ENCODE data around the gene LTBP1.

LTBP1 gene

DNA sequence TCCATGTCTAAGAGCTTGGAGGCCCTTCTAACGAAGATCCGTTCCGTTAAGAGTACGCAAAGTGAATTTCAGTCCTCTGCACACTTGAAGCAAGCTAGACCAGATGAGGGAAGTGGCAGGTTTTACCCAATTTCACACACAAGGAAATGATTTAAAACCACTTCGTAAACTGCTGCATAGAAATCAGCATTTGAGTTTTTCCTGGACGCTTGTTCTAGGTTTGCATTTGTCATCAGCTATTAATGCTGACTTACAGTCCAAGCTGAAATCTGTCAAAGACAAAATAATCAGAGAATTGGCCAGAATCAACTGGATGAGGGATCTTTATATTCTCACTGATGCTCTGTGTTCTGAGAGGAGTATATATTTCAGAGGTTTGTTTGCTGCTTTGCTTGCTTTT, 412.1 kb downstream of the LTBP1 start:
- Histone ChIP-seq H3K9me3 (ENCODE audit: control insufficient read depth, insufficient read depth, low read length) (peaks cover 13% of the 10 kb centered on the region), H3K4me2 (ENCODE audit: low read length) (no peak overlapping the region), H3K4me1 (ENCODE audit: control insufficient read depth, low read length) (no peaks in the 10 kb centered on the region), H3K4me3 (ENCODE audit: low read length) (no peak overlapping the region), H3K27ac (ENCODE audit: low read depth, low read length) (no peak overlapping the region), H3K9me2 (replicated peaks; ENCODE audit: control insufficient read depth, low read length) (no peaks in the 10 kb centered on the region), H4K20me1 (ENCODE audit: control insufficient read depth, insufficient read depth, low read depth, low read length) (no peaks in the 10 kb centered on the region), H3F3A (ENCODE audit: control insufficient read depth, insufficient read depth) (no peaks in the 10 kb centered on the region), H3K79me2 (ENCODE audit: control insufficient read depth, low read length) (no peaks in the 10 kb centered on the region), H3K27me3 (ENCODE audit: control insufficient read depth, low read length) (no peaks in the 10 kb centered on the region), H3K36me3 (ENCODE audit: control insufficient read depth, low read length) (peaks cover 70% of the 10 kb centered on the region)
- no peak for TF ChIP-seq EZH2phosphoT487 (IDR thresholded peaks at IDR 0.05; ENCODE audit: borderline replicate concordance, low read length)
- TF ChIP-seq, protein P1, sequence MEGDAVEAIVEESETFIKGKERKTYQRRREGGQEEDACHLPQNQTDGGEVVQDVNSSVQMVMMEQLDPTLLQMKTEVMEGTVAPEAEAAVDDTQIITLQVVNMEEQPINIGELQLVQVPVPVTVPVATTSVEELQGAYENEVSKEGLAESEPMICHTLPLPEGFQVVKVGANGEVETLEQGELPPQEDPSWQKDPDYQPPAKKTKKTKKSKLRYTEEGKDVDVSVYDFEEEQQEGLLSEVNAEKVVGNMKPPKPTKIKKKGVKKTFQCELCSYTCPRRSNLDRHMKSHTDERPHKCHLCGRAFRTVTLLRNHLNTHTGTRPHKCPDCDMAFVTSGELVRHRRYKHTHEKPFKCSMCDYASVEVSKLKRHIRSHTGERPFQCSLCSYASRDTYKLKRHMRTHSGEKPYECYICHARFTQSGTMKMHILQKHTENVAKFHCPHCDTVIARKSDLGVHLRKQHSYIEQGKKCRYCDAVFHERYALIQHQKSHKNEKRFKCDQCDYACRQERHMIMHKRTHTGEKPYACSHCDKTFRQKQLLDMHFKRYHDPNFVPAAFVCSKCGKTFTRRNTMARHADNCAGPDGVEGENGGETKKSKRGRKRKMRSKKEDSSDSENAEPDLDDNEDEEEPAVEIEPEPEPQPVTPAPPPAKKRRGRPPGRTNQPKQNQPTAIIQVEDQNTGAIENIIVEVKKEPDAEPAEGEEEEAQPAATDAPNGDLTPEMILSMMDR (IDR thresholded peaks at IDR 0.05; ENCODE audit: low read depth, low read length, poor library complexity, severe bottlenecking) = no peak

DNA sequence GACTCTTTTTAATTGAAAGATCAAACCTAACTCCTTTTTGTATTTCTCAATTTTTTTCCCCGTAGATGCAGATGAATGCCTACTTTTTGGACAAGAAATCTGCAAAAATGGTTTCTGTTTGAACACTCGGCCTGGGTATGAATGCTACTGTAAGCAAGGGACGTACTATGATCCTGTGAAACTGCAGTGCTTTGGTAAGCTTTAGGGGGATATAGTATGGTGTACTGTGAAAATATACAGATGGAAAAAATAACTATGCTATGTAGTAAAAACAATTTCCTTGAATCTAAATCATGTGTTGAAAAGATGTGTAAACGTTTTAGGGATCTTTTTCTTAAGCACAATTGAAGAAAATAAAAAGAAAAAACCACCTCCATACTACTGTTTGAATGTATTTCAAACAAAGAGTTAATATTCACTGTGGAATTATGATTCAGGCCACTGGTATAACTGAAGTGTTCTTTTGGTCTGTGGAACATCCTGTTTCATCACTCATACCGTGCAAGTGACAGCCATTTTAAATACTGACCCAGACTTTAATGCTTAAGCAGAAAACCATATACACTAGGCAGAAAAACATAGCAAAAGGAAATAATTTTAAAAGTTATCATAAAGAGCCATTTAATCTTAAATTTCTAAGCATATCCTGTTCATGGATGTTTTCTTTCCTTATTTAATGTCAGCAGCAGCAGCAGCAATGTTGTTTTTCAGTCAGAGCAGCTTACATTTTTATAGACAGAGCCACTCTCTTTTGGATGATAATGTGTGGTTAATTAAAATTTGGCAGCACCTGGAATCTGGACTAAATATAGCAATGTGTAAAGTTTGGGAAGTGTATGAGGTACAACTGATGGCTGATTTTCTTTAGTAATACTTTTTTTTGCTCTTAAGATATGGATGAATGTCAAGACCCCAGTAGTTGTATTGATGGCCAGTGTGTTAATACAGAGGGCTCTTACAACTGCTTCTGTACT, 416.9 kb downstream of the LTBP1 start:
- Histone ChIP-seq H3F3A (ENCODE audit: control insufficient read depth, insufficient read depth) (no peaks in the 10 kb centered on the region), H3K27ac (ENCODE audit: low read depth, low read length) (no peak overlapping the region), H3K9me2 (replicated peaks; ENCODE audit: control insufficient read depth, low read length) (no peaks in the 10 kb centered on the region), H3K27me3 (ENCODE audit: control insufficient read depth, low read length) (no peaks in the 10 kb centered on the region), H3K4me2 (ENCODE audit: low read length) (no peak overlapping the region), H4K20me1 (ENCODE audit: control insufficient read depth, insufficient read depth, low read depth, low read length) (no peaks in the 10 kb centered on the region), H3K4me1 (ENCODE audit: control insufficient read depth, low read length) (no peaks in the 10 kb centered on the region), H3K9me3 (ENCODE audit: control insufficient read depth, insufficient read depth, low read length) (no peaks in the 10 kb centered on the region), H3K79me2 (ENCODE audit: control insufficient read depth, low read length) (no peaks in the 10 kb centered on the region), H3K36me3 (ENCODE audit: control insufficient read depth, low read length) (peaks cover 77% of the 10 kb centered on the region), H3K4me3 (ENCODE audit: low read length) (no peak overlapping the region)
- TF ChIP-seq, protein P1 (IDR thresholded peaks at IDR 0.05; ENCODE audit: low read depth, low read length, poor library complexity, severe bottlenecking) = no peak

DNA sequence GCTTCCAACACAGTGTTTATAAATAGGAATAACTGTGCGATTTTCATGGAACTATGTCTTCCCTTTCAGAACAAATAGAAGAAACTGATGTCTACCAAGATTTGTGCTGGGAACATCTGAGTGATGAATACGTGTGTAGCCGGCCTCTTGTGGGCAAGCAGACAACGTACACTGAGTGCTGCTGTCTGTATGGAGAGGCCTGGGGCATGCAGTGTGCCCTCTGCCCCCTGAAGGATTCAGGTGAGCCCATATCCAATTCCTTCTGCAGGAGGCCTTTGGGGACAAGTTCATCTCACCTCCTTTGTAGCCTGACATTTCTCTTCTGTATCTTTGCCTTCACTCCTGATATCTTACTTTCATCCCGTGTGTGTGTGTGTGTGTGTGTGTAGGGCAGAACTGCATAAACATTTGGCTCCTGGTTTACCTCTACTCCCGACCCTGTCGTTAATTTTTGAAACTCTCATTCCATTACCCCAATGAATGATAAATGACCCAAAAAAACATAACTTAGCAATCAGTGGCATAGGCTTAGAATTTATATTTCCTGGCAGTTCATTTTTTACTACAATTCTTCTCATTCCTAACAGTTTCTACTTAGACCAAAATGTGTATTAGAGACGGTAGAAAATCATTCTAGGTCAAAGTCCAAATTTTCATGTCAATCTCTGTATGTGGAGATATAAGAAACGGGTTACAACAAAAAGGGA, 418.7 kb downstream of the LTBP1 start:
- Histone ChIP-seq H3K9me3 (ENCODE audit: control insufficient read depth, insufficient read depth, low read length) (no peaks in the 10 kb centered on the region), H3K4me2 (ENCODE audit: low read length) (no peak overlapping the region), H3F3A (ENCODE audit: control insufficient read depth, insufficient read depth) (no peaks in the 10 kb centered on the region), H3K9me2 (replicated peaks; ENCODE audit: control insufficient read depth, low read length) (no peaks in the 10 kb centered on the region), H3K79me2 (ENCODE audit: control insufficient read depth, low read length) (no peaks in the 10 kb centered on the region), H3K27me3 (ENCODE audit: control insufficient read depth, low read length) (no peaks in the 10 kb centered on the region), H3K36me3 (ENCODE audit: control insufficient read depth, low read length) (peaks cover 84% of the 10 kb centered on the region), H3K4me3 (ENCODE audit: low read length) (no peak overlapping the region), H4K20me1 (ENCODE audit: control insufficient read depth, insufficient read depth, low read depth, low read length) (no peaks in the 10 kb centered on the region), H3K4me1 (ENCODE audit: control insufficient read depth, low read length) (no peaks in the 10 kb centered on the region), H3K27ac (ENCODE audit: low read depth, low read length) (no peak overlapping the region)
- TF ChIP-seq EZH2phosphoT487 (IDR thresholded peaks at IDR 0.05; ENCODE audit: borderline replicate concordance, low read length) = no peak
- TF ChIP-seq, protein P1 (IDR thresholded peaks at IDR 0.05; ENCODE audit: low read depth, low read length, poor library complexity, severe bottlenecking) = no peak

All from DOHH2 (cell line).